ENCODE data around the gene MARS1.

Gene MARS1

DNA sequence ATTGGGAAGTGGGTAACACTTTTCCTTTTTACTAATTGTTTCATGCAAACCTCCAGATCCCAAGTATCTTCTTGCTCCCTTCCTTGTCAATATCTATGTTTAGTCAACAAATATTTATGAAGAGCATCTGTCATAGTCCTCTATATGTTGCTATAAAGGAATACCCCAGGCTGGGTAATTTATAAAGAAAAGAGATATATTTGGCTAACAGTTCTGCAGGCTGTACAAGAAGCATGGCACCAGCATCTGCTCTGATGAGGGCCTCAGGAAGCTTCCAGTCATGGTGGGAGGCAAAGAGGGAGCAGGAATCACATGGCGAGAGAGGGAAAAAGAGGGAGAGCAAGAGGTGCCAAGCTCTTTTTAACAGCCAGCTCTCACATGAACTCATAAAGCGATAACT lies 66.6 kb downstream of the MARS1 start:
- TF ChIP-seq POLR2AphosphoS5 (IDR thresholded peaks at IDR 0.05; ENCODE audit: low read depth, low read length) (no peak), SIN3A (IDR thresholded peaks at IDR 0.05; ENCODE audit: borderline replicate concordance, insufficient read depth, low read length) (no peak), TAF1 (IDR thresholded peaks at IDR 0.05; ENCODE audit: borderline replicate concordance, insufficient read depth, low read length) (no peak), FOXP2 (optimal IDR thresholded peaks at IDR 0.05; ENCODE audit: borderline replicate concordance, extremely low read depth, extremely low read length, insufficient read depth) (no peak)
- TF ChIP-seq, protein P1, sequence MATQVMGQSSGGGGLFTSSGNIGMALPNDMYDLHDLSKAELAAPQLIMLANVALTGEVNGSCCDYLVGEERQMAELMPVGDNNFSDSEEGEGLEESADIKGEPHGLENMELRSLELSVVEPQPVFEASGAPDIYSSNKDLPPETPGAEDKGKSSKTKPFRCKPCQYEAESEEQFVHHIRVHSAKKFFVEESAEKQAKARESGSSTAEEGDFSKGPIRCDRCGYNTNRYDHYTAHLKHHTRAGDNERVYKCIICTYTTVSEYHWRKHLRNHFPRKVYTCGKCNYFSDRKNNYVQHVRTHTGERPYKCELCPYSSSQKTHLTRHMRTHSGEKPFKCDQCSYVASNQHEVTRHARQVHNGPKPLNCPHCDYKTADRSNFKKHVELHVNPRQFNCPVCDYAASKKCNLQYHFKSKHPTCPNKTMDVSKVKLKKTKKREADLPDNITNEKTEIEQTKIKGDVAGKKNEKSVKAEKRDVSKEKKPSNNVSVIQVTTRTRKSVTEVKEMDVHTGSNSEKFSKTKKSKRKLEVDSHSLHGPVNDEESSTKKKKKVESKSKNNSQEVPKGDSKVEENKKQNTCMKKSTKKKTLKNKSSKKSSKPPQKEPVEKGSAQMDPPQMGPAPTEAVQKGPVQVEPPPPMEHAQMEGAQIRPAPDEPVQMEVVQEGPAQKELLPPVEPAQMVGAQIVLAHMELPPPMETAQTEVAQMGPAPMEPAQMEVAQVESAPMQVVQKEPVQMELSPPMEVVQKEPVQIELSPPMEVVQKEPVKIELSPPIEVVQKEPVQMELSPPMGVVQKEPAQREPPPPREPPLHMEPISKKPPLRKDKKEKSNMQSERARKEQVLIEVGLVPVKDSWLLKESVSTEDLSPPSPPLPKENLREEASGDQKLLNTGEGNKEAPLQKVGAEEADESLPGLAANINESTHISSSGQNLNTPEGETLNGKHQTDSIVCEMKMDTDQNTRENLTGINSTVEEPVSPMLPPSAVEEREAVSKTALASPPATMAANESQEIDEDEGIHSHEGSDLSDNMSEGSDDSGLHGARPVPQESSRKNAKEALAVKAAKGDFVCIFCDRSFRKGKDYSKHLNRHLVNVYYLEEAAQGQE (IDR thresholded peaks at IDR 0.05; ENCODE audit: insufficient read depth in 1 of 2, low read depth in 2 of 2, low read length in 2 of 2): no peak

DNA sequence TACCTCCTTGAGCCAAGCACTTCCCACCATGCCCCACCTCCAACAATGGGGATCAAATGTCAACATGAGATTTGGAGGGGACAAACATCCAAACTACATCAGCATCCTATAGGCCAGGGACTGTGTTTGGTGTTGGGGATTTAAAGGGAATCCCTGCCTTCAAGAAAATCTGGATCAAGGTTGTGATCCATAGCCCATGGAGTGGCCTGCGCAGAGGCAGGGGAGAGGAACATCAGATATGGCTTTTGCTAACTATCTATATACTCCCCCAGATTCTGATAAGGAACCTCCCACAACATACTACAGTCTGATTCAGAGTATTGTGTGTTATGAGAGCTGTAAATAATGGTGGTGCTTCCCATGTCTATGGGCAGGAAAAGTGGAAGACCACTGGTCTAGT lies 67.0 kb downstream of the MARS1 start:
- TF ChIP-seq POLR2AphosphoS5 (IDR thresholded peaks at IDR 0.05; ENCODE audit: low read depth, low read length) (no peak), FOXP2 (optimal IDR thresholded peaks at IDR 0.05; ENCODE audit: borderline replicate concordance, extremely low read depth, extremely low read length, insufficient read depth) (no peak), SIN3A (IDR thresholded peaks at IDR 0.05; ENCODE audit: borderline replicate concordance, insufficient read depth, low read length) (no peak), TAF1 (IDR thresholded peaks at IDR 0.05; ENCODE audit: borderline replicate concordance, insufficient read depth, low read length) (no peak)
- TF ChIP-seq, protein P1 (IDR thresholded peaks at IDR 0.05; ENCODE audit: insufficient read depth in 1 of 2, low read depth in 2 of 2, low read length in 2 of 2): no peak

DNA sequence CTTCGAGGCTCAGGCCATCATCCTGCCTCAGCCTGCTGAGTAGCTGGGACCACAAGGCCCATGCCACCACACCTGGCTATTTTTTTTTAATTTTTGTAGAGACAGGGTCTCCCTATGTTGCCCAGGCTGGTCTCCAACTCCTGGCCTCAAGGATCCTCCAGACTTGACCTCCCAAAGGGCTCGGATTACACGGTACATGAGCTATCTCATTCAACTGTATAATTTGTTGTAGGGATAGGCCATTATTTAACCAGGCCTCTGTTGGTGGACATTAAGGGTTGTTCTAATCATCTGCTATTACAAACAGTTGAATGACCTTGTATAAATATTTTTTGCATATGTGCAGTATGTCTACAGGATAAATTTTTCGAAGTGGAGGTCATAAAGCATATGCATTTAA lies 71.0 kb downstream of the MARS1 start:
- TF ChIP-seq, protein P1 (IDR thresholded peaks at IDR 0.05; ENCODE audit: insufficient read depth in 1 of 2, low read depth in 2 of 2, low read length in 2 of 2): no peak
- TF ChIP-seq TAF1 (IDR thresholded peaks at IDR 0.05; ENCODE audit: borderline replicate concordance, insufficient read depth, low read length): no peak
- no peak for TF ChIP-seq POLR2AphosphoS5 (IDR thresholded peaks at IDR 0.05; ENCODE audit: low read depth, low read length)
- no peak for TF ChIP-seq SIN3A (IDR thresholded peaks at IDR 0.05; ENCODE audit: borderline replicate concordance, insufficient read depth, low read length)
- TF ChIP-seq FOXP2 (optimal IDR thresholded peaks at IDR 0.05; ENCODE audit: borderline replicate concordance, extremely low read depth, extremely low read length, insufficient read depth): no peak

DNA sequence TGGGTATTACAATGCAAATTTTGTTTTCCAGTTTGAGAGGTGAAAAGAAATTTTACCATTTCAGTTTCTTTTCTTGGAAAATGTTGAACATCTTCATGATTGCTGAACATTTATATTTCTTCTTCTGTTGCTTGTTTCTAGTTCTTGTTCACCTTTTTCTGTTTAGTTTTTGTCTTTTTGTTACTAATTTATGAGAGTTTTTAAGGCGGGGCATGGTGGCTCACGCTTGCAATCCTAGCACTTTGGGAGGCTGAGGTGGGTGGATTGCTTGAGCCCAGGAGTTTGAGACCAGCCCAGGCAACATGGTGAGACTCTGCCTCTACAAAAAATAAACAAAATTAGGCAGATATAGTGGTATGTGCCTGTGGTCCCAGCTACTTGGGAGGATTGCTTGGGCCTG lies 72.6 kb downstream of the MARS1 start:
- TF ChIP-seq, protein P1 (IDR thresholded peaks at IDR 0.05; ENCODE audit: insufficient read depth in 1 of 2, low read depth in 2 of 2, low read length in 2 of 2): no peak
- TF ChIP-seq SIN3A (IDR thresholded peaks at IDR 0.05; ENCODE audit: borderline replicate concordance, insufficient read depth, low read length) (no peak), TAF1 (IDR thresholded peaks at IDR 0.05; ENCODE audit: borderline replicate concordance, insufficient read depth, low read length) (no peak), FOXP2 (optimal IDR thresholded peaks at IDR 0.05; ENCODE audit: borderline replicate concordance, extremely low read depth, extremely low read length, insufficient read depth) (no peak), POLR2AphosphoS5 (IDR thresholded peaks at IDR 0.05; ENCODE audit: low read depth, low read length) (no peak)

DNA sequence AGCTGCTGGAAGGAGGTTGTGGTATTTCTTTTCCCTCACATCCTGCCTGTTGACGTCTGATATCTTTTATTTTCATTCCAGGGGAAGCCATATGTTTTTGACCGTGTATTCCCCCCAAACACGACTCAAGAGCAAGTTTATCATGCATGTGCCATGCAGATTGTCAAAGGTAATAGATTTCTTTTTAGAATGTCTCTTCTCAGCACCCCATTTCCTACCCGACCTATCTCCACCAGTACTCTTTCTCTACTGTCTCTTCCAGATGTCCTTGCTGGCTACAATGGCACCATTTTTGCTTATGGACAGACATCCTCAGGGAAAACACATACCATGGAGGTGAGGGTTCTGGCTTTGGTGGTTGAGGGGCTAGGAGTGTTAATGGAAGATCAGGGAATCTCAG lies 75.5 kb downstream of the MARS1 start:
- TF ChIP-seq POLR2AphosphoS5 (IDR thresholded peaks at IDR 0.05; ENCODE audit: low read depth, low read length) (no peak), SIN3A (IDR thresholded peaks at IDR 0.05; ENCODE audit: borderline replicate concordance, insufficient read depth, low read length) (no peak), FOXP2 (optimal IDR thresholded peaks at IDR 0.05; ENCODE audit: borderline replicate concordance, extremely low read depth, extremely low read length, insufficient read depth) (no peak), TAF1 (IDR thresholded peaks at IDR 0.05; ENCODE audit: borderline replicate concordance, insufficient read depth, low read length) (no peak)
- TF ChIP-seq, protein P1 (IDR thresholded peaks at IDR 0.05; ENCODE audit: insufficient read depth in 1 of 2, low read depth in 2 of 2, low read length in 2 of 2): no peak
